ENCODE measurements around the gene NLRP11. TPM values are rescaled to one million over a fixed set of nuclear protein-coding genes. Genes with fewer than 3 reads are reported as not detected.

NLRP11 gene
- under 1 TPM in 3 of 6 experiments, not detected in 3; 0.05 to 0.11 (median 0.05) TPM for total RNA-seq (2021; fragmentation: NEBNext Ultra II Directional; extraction: Animal tissue kit (Norgen Biotek cat#: 25700))
- long read RNA-seq: 0 reads

DNA sequence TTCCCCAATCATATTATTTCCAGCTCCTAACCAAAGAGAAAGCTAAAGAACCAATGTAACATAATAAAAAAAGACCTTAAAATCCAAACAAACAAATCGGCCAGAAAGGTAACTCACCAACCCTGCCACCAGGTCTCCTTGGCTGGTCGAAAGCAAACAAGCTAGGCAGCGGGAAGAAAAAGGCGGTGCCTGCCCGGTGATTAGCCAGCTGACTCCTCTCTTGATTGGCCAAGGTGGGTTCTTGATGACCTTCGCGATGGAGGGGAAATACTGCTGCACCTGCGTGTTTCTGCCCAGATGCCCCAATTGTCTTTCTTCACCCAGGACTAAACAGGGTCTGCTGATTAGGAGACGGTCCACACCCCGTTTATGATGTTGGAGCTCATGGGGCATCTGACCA is at the start of gene NLRP11:
Gene NLRP11 (minus strand): TSS at position 154 of the 400 bp plus-strand sequence. CDS start 13,825 bp downstream, outside the sequence.
- TF ChIP-seq, protein P1, sequence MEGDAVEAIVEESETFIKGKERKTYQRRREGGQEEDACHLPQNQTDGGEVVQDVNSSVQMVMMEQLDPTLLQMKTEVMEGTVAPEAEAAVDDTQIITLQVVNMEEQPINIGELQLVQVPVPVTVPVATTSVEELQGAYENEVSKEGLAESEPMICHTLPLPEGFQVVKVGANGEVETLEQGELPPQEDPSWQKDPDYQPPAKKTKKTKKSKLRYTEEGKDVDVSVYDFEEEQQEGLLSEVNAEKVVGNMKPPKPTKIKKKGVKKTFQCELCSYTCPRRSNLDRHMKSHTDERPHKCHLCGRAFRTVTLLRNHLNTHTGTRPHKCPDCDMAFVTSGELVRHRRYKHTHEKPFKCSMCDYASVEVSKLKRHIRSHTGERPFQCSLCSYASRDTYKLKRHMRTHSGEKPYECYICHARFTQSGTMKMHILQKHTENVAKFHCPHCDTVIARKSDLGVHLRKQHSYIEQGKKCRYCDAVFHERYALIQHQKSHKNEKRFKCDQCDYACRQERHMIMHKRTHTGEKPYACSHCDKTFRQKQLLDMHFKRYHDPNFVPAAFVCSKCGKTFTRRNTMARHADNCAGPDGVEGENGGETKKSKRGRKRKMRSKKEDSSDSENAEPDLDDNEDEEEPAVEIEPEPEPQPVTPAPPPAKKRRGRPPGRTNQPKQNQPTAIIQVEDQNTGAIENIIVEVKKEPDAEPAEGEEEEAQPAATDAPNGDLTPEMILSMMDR (IDR thresholded peaks at IDR 0.05): no peak
- peaks cover 18% of the 10 kb centered on the region for H3K9me3 Mint-ChIP-seq
- no peak within 1 kb of the TSS for H3K4me3 Mint-ChIP-seq
- H3K36me3 Mint-ChIP-seq (ENCODE audit: low read depth): no peaks in the 10 kb centered on the region; the same call in 1 of the 2 replicates
- H3K27me3 Mint-ChIP-seq (ENCODE audit: insufficient read depth): no peaks in the 10 kb centered on the region
- H3K27ac Mint-ChIP-seq: no peak within 1 kb of the TSS
- no peak for DNase-seq
- H3K4me1 Mint-ChIP-seq (ENCODE audit: low read depth): no peaks in the 10 kb centered on the region

- TF ChIP-seq, protein P1 (IDR thresholded peaks at IDR 0.05): no peak
- Mint-ChIP-seq H3K4me1 (ENCODE audit: low read depth) (no peaks in the 10 kb centered on the region), H3K9me3 (peaks cover 49% of the 10 kb centered on the region), H3K4me3 (no peak overlapping the region), H3K27ac (no peak overlapping the region), H3K36me3 (ENCODE audit: low read depth) (peaks cover 6% of the 10 kb centered on the region; the same call in 1 of the 2 replicates), H3K27me3 (ENCODE audit: insufficient read depth) (no peaks in the 10 kb centered on the region)
- DNase-seq: no peak
Measured at GRCh38 chr19:55877211-55877610, 45.4 kb upstream of the NLRP11 start.

- H3K27ac Mint-ChIP-seq: no peak overlapping the region
- TF ChIP-seq, protein P1 (IDR thresholded peaks at IDR 0.05): no peak
- H3K36me3 Mint-ChIP-seq (ENCODE audit: low read depth): peaks cover 5% of the 10 kb centered on the region
- DNase-seq: no peak
- H3K4me3 Mint-ChIP-seq: no peak overlapping the region
- H3K4me1 Mint-ChIP-seq (ENCODE audit: low read depth): no peaks in the 10 kb centered on the region
- no peaks in the 10 kb centered on the region; the same call in 1 of the 2 replicates for H3K27me3 Mint-ChIP-seq (ENCODE audit: insufficient read depth)
- H3K9me3 Mint-ChIP-seq: peaks cover 64% of the 10 kb centered on the region
Measured at GRCh38 chr19:55870736-55871135, 38.9 kb upstream of the NLRP11 start.

- H3K4me1 Mint-ChIP-seq (ENCODE audit: low read depth): no peaks in the 10 kb centered on the region
- H3K4me3 Mint-ChIP-seq: no peak overlapping the region
- H3K36me3 Mint-ChIP-seq (ENCODE audit: low read depth): peaks cover 5% of the 10 kb centered on the region
- H3K27me3 Mint-ChIP-seq (ENCODE audit: insufficient read depth): no peaks in the 10 kb centered on the region; the same call in 1 of the 2 replicates
- TF ChIP-seq, protein P1 (IDR thresholded peaks at IDR 0.05): no peak
- H3K9me3 Mint-ChIP-seq: peaks cover 70% of the 10 kb centered on the region
- no peak overlapping the region for H3K27ac Mint-ChIP-seq
- DNase-seq: no peak
Measured at GRCh38 chr19:55867101-55867500, 35.3 kb upstream of the NLRP11 start.

DNA sequence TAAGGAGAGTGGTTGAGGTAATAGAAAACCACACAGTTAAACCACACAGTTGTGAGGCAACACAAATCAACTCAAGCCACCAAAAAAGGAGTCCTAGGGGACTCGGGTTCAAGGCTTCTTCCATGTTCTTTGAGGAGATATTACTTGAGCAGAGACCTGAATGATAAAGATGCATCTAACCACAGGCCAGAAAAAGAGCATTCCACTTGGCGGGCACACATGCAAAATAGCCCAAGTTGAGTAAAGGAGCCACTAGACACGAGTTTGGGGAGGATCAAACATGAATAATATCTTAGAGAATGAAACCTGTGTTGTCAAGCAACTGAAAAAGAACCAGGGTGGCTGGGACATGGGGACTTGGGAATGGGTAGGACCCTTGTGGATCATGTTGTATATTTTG is 34.7 kb upstream of the NLRP11 start:
- peaks cover 5% of the 10 kb centered on the region for H3K36me3 Mint-ChIP-seq (ENCODE audit: low read depth)
- H3K9me3 Mint-ChIP-seq: peaks cover 72% of the 10 kb centered on the region
- H3K4me1 Mint-ChIP-seq (ENCODE audit: low read depth): no peaks in the 10 kb centered on the region
- H3K27ac Mint-ChIP-seq: no peak overlapping the region
- H3K27me3 Mint-ChIP-seq (ENCODE audit: insufficient read depth): no peaks in the 10 kb centered on the region; the same call in 1 of the 2 replicates
- TF ChIP-seq, protein P1 (IDR thresholded peaks at IDR 0.05): no peak
- H3K4me3 Mint-ChIP-seq: no peak overlapping the region
- DNase-seq: no peak
